ENCODE results near the gene AIPL1.
A peak's percentile ranks its signal among the peaks of the same experiment; 100 is the strongest.

AIPL1 gene

DNA sequence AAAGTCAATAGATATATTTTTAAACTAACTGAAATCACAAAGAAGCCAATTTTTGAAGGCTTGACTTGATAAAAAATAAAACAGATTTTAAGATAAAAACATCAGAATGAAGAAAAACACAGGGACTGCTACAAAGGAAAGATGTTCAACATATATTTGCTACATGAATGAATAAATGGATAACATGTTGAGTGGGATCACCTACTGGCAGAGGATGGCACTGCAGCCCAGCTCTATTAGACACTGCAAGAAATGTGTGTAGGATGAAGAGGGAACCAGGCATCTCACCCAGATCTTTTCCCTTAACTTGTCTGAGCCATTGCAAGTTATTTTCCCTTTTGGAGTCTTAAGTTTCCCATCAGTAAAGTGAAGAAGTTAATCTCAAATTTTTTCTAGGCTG is 4.2 kb downstream of the AIPL1 start:
- no peak overlapping the region for H3K27ac ChIP-seq (ENCODE audit: insufficient read depth, low read depth, low read length, poor library complexity, severe bottlenecking)
- peaks cover 13% of the 10 kb centered on the region for H3K4me1 ChIP-seq (ENCODE audit: control insufficient read depth, insufficient read depth, low read length)
- no peak overlapping the region for H3K4me3 ChIP-seq (ENCODE audit: insufficient read depth, low read depth, low read length)
- H3K9me3 ChIP-seq (ENCODE audit: control insufficient read depth, low read length) = no peaks in the 10 kb centered on the region
- no peaks in the 10 kb centered on the region for H3K36me3 ChIP-seq (ENCODE audit: control insufficient read depth, insufficient read depth, low read length)
- no peaks in the 10 kb centered on the region for H3K27me3 ChIP-seq (ENCODE audit: control insufficient read depth, insufficient read depth, low read length, poor library complexity, severe bottlenecking)

GRCh38 chr17:6429266-6429665 is 5.7 kb downstream of the AIPL1 start:
- 50 to 69% methylated on average over 7 of the region's 7 CpGs for WGBS, 2 experiments
- Histone ChIP-seq H3K27me3 (ENCODE audit: control insufficient read depth, insufficient read depth, low read length, poor library complexity, severe bottlenecking) (no peaks in the 10 kb centered on the region), H3K9me3 (ENCODE audit: control insufficient read depth, low read length) (no peaks in the 10 kb centered on the region), H3K36me3 (ENCODE audit: control insufficient read depth, insufficient read depth, low read length) (no peaks in the 10 kb centered on the region), H3K27ac (ENCODE audit: insufficient read depth, low read depth, low read length, poor library complexity, severe bottlenecking) (peak overlapping the region; percentile 20), H3K4me3 (ENCODE audit: insufficient read depth, low read depth, low read length) (no peak overlapping the region), H3K4me1 (ENCODE audit: control insufficient read depth, insufficient read depth, low read length) (peaks cover 13% of the 10 kb centered on the region)

DNA sequence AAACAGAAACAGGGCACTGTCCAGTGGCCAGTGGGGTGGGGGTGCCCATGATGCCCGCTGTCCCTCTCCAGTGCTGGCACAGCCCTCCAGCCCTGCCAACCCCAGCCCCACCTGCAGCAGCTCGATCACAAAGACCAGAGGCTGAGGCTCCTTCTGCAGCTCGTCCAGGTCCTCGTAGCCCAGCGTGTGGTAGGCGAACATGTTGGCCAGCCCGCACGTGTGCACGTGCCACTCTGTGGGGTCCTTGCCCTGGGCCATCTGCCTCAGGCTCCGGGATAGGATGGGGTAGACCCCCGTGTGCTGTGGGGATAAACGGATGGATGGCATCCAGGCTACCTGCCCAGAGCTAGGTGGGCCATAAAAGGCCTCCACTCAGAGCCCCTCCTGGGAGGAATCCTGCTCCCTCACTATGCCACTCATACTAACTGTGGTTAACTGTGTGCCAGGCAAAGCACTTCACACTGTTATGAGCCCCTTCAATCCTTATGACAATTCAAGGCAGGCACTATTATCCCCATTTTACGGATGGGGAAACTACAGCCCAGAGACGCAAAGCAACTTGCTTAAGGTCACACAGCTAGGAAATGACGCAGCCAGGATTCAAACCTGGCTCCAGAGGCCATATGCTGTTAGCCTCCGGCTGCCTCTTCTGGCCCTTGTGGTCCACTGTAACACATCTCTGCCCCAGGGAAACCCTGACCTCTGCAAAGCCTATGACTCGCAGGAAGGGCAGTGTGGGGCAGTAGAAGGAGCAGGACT is 6.5 kb downstream of the AIPL1 start:
- WGBS, 2 experiments = 95% methylated on average over 17 of the region's 17 CpGs
- Histone ChIP-seq H3K27me3 (ENCODE audit: control insufficient read depth, insufficient read depth, low read length, poor library complexity, severe bottlenecking) (no peaks in the 10 kb centered on the region), H3K4me3 (ENCODE audit: insufficient read depth, low read depth, low read length) (no peak overlapping the region), H3K36me3 (ENCODE audit: control insufficient read depth, insufficient read depth, low read length) (no peaks in the 10 kb centered on the region), H3K9me3 (ENCODE audit: control insufficient read depth, low read length) (no peaks in the 10 kb centered on the region), H3K27ac (ENCODE audit: insufficient read depth, low read depth, low read length, poor library complexity, severe bottlenecking) (no peak overlapping the region), H3K4me1 (ENCODE audit: control insufficient read depth, insufficient read depth, low read length) (peaks cover 13% of the 10 kb centered on the region)

DNA sequence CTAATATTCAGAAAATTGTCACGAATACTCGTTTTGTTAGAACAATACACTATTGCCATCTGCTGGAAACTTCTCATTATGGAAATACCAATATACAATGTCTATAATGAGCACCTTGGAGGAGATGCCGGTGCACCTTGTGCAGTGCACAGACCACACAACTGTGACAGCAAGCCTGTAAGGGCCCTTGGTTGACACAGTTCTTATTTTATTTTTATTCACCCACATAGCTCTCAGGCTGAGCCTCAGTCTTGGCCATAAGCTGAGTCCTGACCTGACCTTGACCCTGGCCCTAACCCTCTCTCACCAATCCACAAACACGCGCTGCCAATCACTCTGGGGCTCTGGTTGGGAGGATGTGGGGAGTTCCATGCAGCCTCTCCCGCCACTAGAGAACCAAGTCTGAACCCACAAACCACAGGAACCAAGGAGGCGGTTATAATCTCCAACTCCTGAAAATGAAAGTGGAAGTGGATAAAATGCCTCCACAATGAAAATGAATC is 7.6 kb downstream of the AIPL1 start:
- no peaks in the 10 kb centered on the region for H3K27me3 ChIP-seq (ENCODE audit: control insufficient read depth, insufficient read depth, low read length, poor library complexity, severe bottlenecking)
- H3K9me3 ChIP-seq (ENCODE audit: control insufficient read depth, low read length) = no peaks in the 10 kb centered on the region
- no peak overlapping the region for H3K27ac ChIP-seq (ENCODE audit: insufficient read depth, low read depth, low read length, poor library complexity, severe bottlenecking)
- H3K36me3 ChIP-seq (ENCODE audit: control insufficient read depth, insufficient read depth, low read length) = no peaks in the 10 kb centered on the region
- whole genome bisulfite sequencing, 2 experiments = 84 to 87% methylated on average over 5 to 7 of the region's 7 CpGs
- peaks cover 13% of the 10 kb centered on the region for H3K4me1 ChIP-seq (ENCODE audit: control insufficient read depth, insufficient read depth, low read length)
- no peak overlapping the region for H3K4me3 ChIP-seq (ENCODE audit: insufficient read depth, low read depth, low read length)

GRCh38 chr17:6426356-6427101 is 8.4 kb downstream of the AIPL1 start:
- 95 to 96% methylated on average over 25 of the region's 25 CpGs for WGBS, 2 experiments
- H3K4me3 ChIP-seq (ENCODE audit: insufficient read depth, low read depth, low read length) = no peak overlapping the region
- H3K36me3 ChIP-seq (ENCODE audit: control insufficient read depth, insufficient read depth, low read length) = no peaks in the 10 kb centered on the region
- H3K27ac ChIP-seq (ENCODE audit: insufficient read depth, low read depth, low read length, poor library complexity, severe bottlenecking) = no peak overlapping the region
- peaks cover 13% of the 10 kb centered on the region for H3K4me1 ChIP-seq (ENCODE audit: control insufficient read depth, insufficient read depth, low read length)
- H3K9me3 ChIP-seq (ENCODE audit: control insufficient read depth, low read length) = no peaks in the 10 kb centered on the region
- H3K27me3 ChIP-seq (ENCODE audit: control insufficient read depth, insufficient read depth, low read length, poor library complexity, severe bottlenecking) = no peaks in the 10 kb centered on the region

GRCh38 chr17:6425407-6425806 is 9.5 kb downstream of the AIPL1 start:
- Histone ChIP-seq H3K27me3 (ENCODE audit: control insufficient read depth, insufficient read depth, low read length, poor library complexity, severe bottlenecking) (no peaks in the 10 kb centered on the region), H3K9me3 (ENCODE audit: control insufficient read depth, low read length) (no peaks in the 10 kb centered on the region), H3K4me1 (ENCODE audit: control insufficient read depth, insufficient read depth, low read length) (peaks cover 13% of the 10 kb centered on the region), H3K36me3 (ENCODE audit: control insufficient read depth, insufficient read depth, low read length) (no peaks in the 10 kb centered on the region), H3K27ac (ENCODE audit: insufficient read depth, low read depth, low read length, poor library complexity, severe bottlenecking) (no peak overlapping the region), H3K4me3 (ENCODE audit: insufficient read depth, low read depth, low read length) (no peak overlapping the region)
- WGBS, 2 experiments = 94 to 95% methylated on average over 18 of the region's 18 CpGs

DNA sequence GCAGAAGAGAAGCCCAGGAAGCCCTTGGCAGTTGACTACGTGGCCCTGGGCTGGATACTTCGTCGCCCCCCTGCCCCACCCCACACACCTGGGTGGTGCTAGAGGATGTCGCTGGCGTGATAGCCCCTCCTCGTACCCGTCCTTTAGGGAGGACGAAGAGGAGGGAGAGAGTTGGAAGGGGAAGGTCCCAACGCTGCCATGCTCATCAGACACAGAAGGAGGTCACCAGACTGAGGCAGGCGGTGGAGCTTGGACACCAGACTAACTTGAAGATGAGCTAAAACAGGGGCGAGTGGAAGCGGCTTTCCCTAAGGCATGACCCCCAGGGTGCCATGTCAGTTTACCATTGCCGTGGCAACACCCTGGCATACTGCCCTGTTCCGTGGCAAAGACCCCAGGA is 11.0 kb downstream of the AIPL1 start:
- Histone ChIP-seq H3K9me3 (ENCODE audit: control insufficient read depth, low read length) (no peaks in the 10 kb centered on the region), H3K27ac (ENCODE audit: insufficient read depth, low read depth, low read length, poor library complexity, severe bottlenecking) (no peak overlapping the region), H3K36me3 (ENCODE audit: control insufficient read depth, insufficient read depth, low read length) (no peaks in the 10 kb centered on the region), H3K27me3 (ENCODE audit: control insufficient read depth, insufficient read depth, low read length, poor library complexity, severe bottlenecking) (no peaks in the 10 kb centered on the region), H3K4me3 (ENCODE audit: insufficient read depth, low read depth, low read length) (no peak overlapping the region), H3K4me1 (ENCODE audit: control insufficient read depth, insufficient read depth, low read length) (peaks cover 3% of the 10 kb centered on the region)
- WGBS, 2 experiments = 91% methylated on average over 14 of the region's 14 CpGs

DNA sequence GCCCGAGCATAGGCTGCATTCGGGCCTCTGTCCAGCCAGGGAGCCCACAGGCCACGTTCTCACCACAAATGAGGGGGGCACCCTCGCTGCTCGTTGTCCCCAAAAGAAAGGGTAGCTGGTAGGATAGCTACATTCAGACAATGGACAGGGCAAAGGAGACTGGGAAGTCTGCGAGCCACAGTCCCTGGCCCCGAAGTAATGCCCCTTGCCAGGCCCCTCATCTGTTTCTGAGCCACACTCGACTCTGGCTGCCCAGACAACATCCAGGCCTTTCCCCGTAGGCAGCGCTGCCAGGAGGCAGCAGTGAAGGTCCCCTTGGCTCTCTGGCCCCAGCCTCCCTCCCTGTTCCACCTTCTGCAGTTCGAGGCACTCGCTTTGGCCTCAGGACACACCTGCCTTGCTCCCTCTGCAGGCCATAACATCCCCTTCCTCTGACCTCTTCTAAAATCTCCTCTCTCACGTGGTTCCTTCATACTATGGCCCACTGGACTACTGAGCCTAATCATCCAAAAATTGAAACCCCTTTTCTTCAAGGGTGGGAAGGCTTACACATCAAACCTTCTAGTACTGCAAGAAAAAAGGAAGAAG is 12.2 kb downstream of the AIPL1 start:
- Histone ChIP-seq H3K27ac (ENCODE audit: insufficient read depth, low read depth, low read length, poor library complexity, severe bottlenecking) (no peak overlapping the region), H3K4me3 (ENCODE audit: insufficient read depth, low read depth, low read length) (no peak overlapping the region), H3K9me3 (ENCODE audit: control insufficient read depth, low read length) (no peaks in the 10 kb centered on the region), H3K4me1 (ENCODE audit: control insufficient read depth, insufficient read depth, low read length) (no peaks in the 10 kb centered on the region), H3K27me3 (ENCODE audit: control insufficient read depth, insufficient read depth, low read length, poor library complexity, severe bottlenecking) (no peaks in the 10 kb centered on the region), H3K36me3 (ENCODE audit: control insufficient read depth, insufficient read depth, low read length) (no peaks in the 10 kb centered on the region)
- 82 to 83% methylated on average over 13 of the region's 13 CpGs for WGBS, 2 experiments

- WGBS, 2 experiments = 27 to 32% methylated on average over 12 of the region's 13 CpGs
Observed at GRCh38 chr17:6421700-6422604, 13.0 kb downstream of the AIPL1 start.

More at GRCh38 chr17:6421700-6422604, 13.0 kb downstream of the AIPL1 start:
- Histone ChIP-seq H3K4me3 (ENCODE audit: insufficient read depth, low read depth, low read length) (no peak overlapping the region), H3K4me1 (ENCODE audit: control insufficient read depth, insufficient read depth, low read length) (no peaks in the 10 kb centered on the region), H3K36me3 (ENCODE audit: control insufficient read depth, insufficient read depth, low read length) (no peaks in the 10 kb centered on the region), H3K27me3 (ENCODE audit: control insufficient read depth, insufficient read depth, low read length, poor library complexity, severe bottlenecking) (no peaks in the 10 kb centered on the region), H3K9me3 (ENCODE audit: control insufficient read depth, low read length) (no peaks in the 10 kb centered on the region), H3K27ac (ENCODE audit: insufficient read depth, low read depth, low read length, poor library complexity, severe bottlenecking) (no peak overlapping the region)

Measured in ectodermal cell (in vitro differentiated cells).